Measurements from ENCODE around the gene MRPL46. TPM values are rescaled to one million over a fixed set of nuclear protein-coding genes. Genes with fewer than 3 reads are reported as not detected.

The MRPL46 gene
- total and polyA plus RNA-seq, 2 of the 4 experiments (the other 2 are of a cell fraction): 14.2 to 24.2 TPM

- intact Hi-C loops (cut with micrococcal nuclease): no loop called here
- H3K9me1 ChIP-seq (ENCODE audit: insufficient read depth, low read length): no peaks in the 10 kb centered on the region
- CTCF ChIA-PET: no interaction called here
- ATAC-seq (ENCODE audit: low read depth) (no peak), DNase-seq (no peak)
- no peak overlapping the region for H3K56ac ChIP-seq (ENCODE audit: extremely low read depth, insufficient read depth, low read length)
- H3K9ac ChIP-seq (ENCODE audit: low read depth, low read length): no peak overlapping the region
- H3K4me2 ChIP-seq (ENCODE audit: low read depth, low read length): no peak overlapping the region
- H2AFZ ChIP-seq (replicated peaks; ENCODE audit: low read length, poor library complexity): no peak overlapping the region
- no peak overlapping the region for H2BK5ac ChIP-seq (ENCODE audit: low read depth, low read length, poor library complexity, severe bottlenecking)
- no peak overlapping the region for H2BK120ac ChIP-seq (ENCODE audit: low read depth, low read length)
- H3K27ac ChIP-seq (ENCODE audit: insufficient read depth, low read length): no peak overlapping the region
- peaks cover 9% of the 10 kb centered on the region for H3K27me3 ChIP-seq (ENCODE audit: control insufficient read depth, insufficient read depth, low read length)
- H4K91ac ChIP-seq (ENCODE audit: insufficient read depth, low read depth, low read length): no peak overlapping the region
- no peak overlapping the region for H3K23ac ChIP-seq (ENCODE audit: low read depth, low read length)
- H2AK9ac ChIP-seq (replicated peaks; ENCODE audit: low read depth, low read length, poor library complexity): no peak overlapping the region
- in situ Hi-C loops (cut with MboI; ENCODE audit: low sequenced_read_pairs): no loop called here
- no peak overlapping the region for H4K8ac ChIP-seq (ENCODE audit: low read depth in 2 of 2, low read length in 2 of 2)
- H4K5ac ChIP-seq (ENCODE audit: low read depth, low read length): no peak overlapping the region
- POLR2A ChIA-PET (ENCODE audit: unreplicated experiment): no interaction called here
- H2AK5ac ChIP-seq (ENCODE audit: low read depth, low read length): no peak overlapping the region
- dilution Hi-C loops (cut with HindIII; ENCODE audit: low sequenced_read_pairs, unreplicated experiment): no loop called here
- 74% methylated on average over 5 of the region's 12 CpGs; no CpG with 5 or more reads in 1 of the 2 experiments for WGBS, 2 experiments (ENCODE audit: extremely low coverage in 2 of 2, insufficient read length in 1 of 2)
- no peak overlapping the region for H3K4me3 ChIP-seq (ENCODE audit: insufficient read depth, low read depth, low read length)
- no peak overlapping the region for H2BK20ac ChIP-seq (ENCODE audit: low read depth, low read length)
- no peaks in the 10 kb centered on the region for H3K79me1 ChIP-seq (ENCODE audit: low read depth in 1 of 2, low read length in 2 of 2)
- no TSS peak for BruUV-seq (replicated peaks)
- H3K18ac ChIP-seq (ENCODE audit: low read depth, low read length): no peak overlapping the region
- no peaks in the 10 kb centered on the region for H3K36me3 ChIP-seq (ENCODE audit: control insufficient read depth, insufficient read depth, low read length)
- no peaks in the 10 kb centered on the region for H3K9me3 ChIP-seq (ENCODE audit: control insufficient read depth, insufficient read depth, low read length)
- no peak overlapping the region for H3K14ac ChIP-seq (replicated peaks; ENCODE audit: low read depth, low read length)
- no peaks in the 10 kb centered on the region for H3K4me1 ChIP-seq (ENCODE audit: control insufficient read depth, insufficient read depth, low read length)
- H3K4ac ChIP-seq (ENCODE audit: low read depth, low read length): no peak overlapping the region
- no peak overlapping the region for H2BK15ac ChIP-seq (ENCODE audit: low read depth, low read length)
- H4K20me1 ChIP-seq (ENCODE audit: insufficient read depth, low read length): no peaks in the 10 kb centered on the region
- TF ChIP-seq CEBPB (IDR thresholded peaks at IDR 0.05; ENCODE audit: low read depth, low read length) (no peak), ELK1 (IDR thresholded peaks at IDR 0.05; ENCODE audit: borderline replicate concordance, low read depth, low read length) (no peak), NFE2L2 (IDR thresholded peaks at IDR 0.05; ENCODE audit: low read depth, low read length) (no peak), SMC3 (IDR thresholded peaks at IDR 0.05; ENCODE audit: low read depth, low read length) (no peak), RFX5 (IDR thresholded peaks at IDR 0.05; ENCODE audit: low read depth, low read length) (no peak), FOS (IDR thresholded peaks at IDR 0.05; ENCODE audit: low read depth, low read length) (no peak), CHD1 (IDR thresholded peaks at IDR 0.05; ENCODE audit: low read depth, low read length) (no peak), MAZ (IDR thresholded peaks at IDR 0.05; ENCODE audit: borderline replicate concordance, low read depth, low read length) (no peak), POLR2A (IDR thresholded peaks at IDR 0.05; ENCODE audit: low read depth, low read length) (no peak), MAFK (IDR thresholded peaks at IDR 0.05; ENCODE audit: low read depth, low read length) (no peak), RAD21 (IDR thresholded peaks at IDR 0.05; ENCODE audit: low read length) (no peak), BHLHE40 (IDR thresholded peaks at IDR 0.05; ENCODE audit: low read depth, low read length) (no peak), MXI1 (IDR thresholded peaks at IDR 0.05; ENCODE audit: borderline replicate concordance, low read depth, low read length) (no peak), CTCF (conservative IDR thresholded peaks at IDR 0.05; ENCODE audit: low read depth, low read length) (no peak), USF2 (IDR thresholded peaks at IDR 0.05; ENCODE audit: low read depth, low read length) (no peak), RCOR1 (IDR thresholded peaks at IDR 0.05; ENCODE audit: insufficient replicate concordance, low read length) (no peak)
Observed at GRCh38 chr15:88428805-88429605, 38.2 kb downstream of the MRPL46 start.
